BLaER1 (cell line): ENCODE results near the gene GNB3.
A peak's percentile ranks its signal among the peaks of the same experiment; 100 is the strongest.

Experiments
- H3K27ac ChIP-seq: shearing (Covaris generic); formaldehyde crosslinking; 2 replicates; pipeline ENCODE4 v1.8.1; 2022
- H3K27me3 ChIP-seq: shearing (Covaris generic); formaldehyde crosslinking; 2 replicates; pipeline ENCODE4 v1.8.1; 2022
- H3K36me3 ChIP-seq: shearing (Covaris generic); formaldehyde crosslinking; 2 replicates; pipeline ENCODE4 v1.8.1; 2022
- H3K4me1 ChIP-seq: shearing (Covaris generic); formaldehyde crosslinking; 2 replicates; pipeline ENCODE4 v1.8.1; 2022
- H3K4me2 ChIP-seq: shearing (Covaris generic); formaldehyde crosslinking; 2 replicates; pipeline ENCODE4 v1.8.1; 2022
- H3K4me3 ChIP-seq: shearing (Covaris generic); formaldehyde crosslinking; 2 replicates; pipeline ENCODE4 v1.8.1; 2022
- H3K9ac ChIP-seq: shearing (Covaris generic); formaldehyde crosslinking; 2 replicates; pipeline ENCODE4 v1.8.1; 2022
- H3K9me3 ChIP-seq: shearing (Covaris generic); formaldehyde crosslinking; 2 replicates; pipeline ENCODE4 v1.8.1; 2022
- H4K20me1 ChIP-seq: shearing (Covaris generic); formaldehyde crosslinking; 2 replicates; pipeline ENCODE4 v1.8.1; 2022
- Cebpa-rat ChIP-seq: shearing (Covaris generic); IDR thresholded peaks from 2 replicates; pipeline ENCODE4 v1.8.1; 2022

Gene GNB3

DNA sequence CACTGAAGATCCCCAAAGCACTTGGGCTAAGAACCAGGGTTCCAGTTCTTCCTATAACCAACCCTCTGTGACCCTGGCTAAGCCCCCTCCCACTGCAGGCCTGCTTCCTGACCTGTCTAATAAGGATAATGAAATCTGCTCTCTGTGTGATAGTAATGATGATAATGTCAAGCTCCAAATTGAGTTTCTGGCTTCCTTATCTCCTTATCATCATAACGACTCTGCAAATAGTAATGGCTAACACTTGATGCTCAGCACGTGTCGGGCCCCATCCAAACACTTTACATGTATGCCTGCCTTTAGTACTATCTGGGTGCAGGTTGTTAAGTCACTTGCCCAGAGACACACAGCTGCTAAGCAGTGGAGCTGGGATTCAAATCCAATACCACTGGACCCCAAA is 24.1 kb upstream of the GNB3 start:
- no peak for TF ChIP-seq Cebpa-rat
- peak overlapping the region; percentile 2; the same call in 1 of the 2 replicates for H3K4me2 ChIP-seq
- H3K27me3 ChIP-seq = peaks cover 65% of the 10 kb centered on the region
- no peak overlapping the region for H3K4me3 ChIP-seq
- no peak overlapping the region for H3K27ac ChIP-seq
- H4K20me1 ChIP-seq = no peaks in the 10 kb centered on the region; the same call in 1 of the 2 replicates
- no peaks in the 10 kb centered on the region for H3K9me3 ChIP-seq
- H3K36me3 ChIP-seq = no peaks in the 10 kb centered on the region
- H3K4me1 ChIP-seq = peaks cover 24% of the 10 kb centered on the region
- H3K9ac ChIP-seq = no peak overlapping the region

DNA sequence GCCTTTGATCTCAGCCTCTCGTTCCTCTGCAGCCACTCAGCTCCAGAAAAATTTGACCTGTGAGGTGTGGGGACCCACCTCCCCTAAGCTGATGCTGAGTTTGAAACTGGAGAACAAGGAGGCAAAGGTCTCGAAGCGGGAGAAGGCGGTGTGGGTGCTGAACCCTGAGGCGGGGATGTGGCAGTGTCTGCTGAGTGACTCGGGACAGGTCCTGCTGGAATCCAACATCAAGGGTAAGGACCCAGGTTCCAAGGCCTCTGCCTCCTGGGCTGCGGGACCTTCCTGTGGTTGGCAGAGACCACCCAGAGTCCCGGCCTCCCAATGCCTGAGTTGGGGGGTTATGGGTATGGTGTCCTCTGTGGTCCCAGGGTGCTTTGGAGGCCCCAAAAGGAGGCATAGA is 23.6 kb upstream of the GNB3 start:
- no peak overlapping the region for H3K4me2 ChIP-seq

DNA sequence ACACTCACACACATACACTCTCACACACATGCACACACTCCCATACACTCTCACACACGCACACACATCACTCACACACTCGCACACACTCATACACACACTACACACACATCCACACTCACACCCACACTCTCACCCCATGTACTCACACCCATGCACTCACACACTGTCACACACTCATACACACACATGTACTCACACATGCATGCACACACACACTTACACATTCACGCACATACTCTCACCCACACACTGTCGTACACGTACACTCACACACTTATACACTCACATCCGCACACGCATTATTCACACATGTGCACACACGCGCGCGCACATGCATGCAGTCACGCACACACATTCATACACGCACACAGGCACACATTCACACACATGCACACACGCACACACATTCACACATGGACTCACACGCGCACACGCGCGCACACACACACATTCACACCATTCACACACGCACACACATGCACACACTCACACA is 23.0 kb upstream of the GNB3 start:
- H3K4me1 ChIP-seq = peaks cover 22% of the 10 kb centered on the region
- no peak overlapping the region for H3K9ac ChIP-seq
- no peak overlapping the region for H3K27ac ChIP-seq
- no peaks in the 10 kb centered on the region for H3K9me3 ChIP-seq
- no peak for TF ChIP-seq Cebpa-rat
- peaks cover 6% of the 10 kb centered on the region; the same call in 1 of the 2 replicates for H4K20me1 ChIP-seq
- H3K27me3 ChIP-seq = peaks cover 72% of the 10 kb centered on the region
- H3K36me3 ChIP-seq = no peaks in the 10 kb centered on the region
- H3K4me2 ChIP-seq = no peak overlapping the region
- no peak overlapping the region for H3K4me3 ChIP-seq

More for the DNA sequence above, 23.6 kb upstream of the GNB3 start:
- TF ChIP-seq Cebpa-rat = no peak
- Histone ChIP-seq H3K36me3 (no peaks in the 10 kb centered on the region), H3K9ac (no peak overlapping the region), H4K20me1 (peaks cover 3% of the 10 kb centered on the region; the same call in 1 of the 2 replicates), H3K4me1 (peaks cover 28% of the 10 kb centered on the region), H3K4me3 (no peak overlapping the region), H3K27ac (no peak overlapping the region), H3K9me3 (no peaks in the 10 kb centered on the region), H3K27me3 (peaks cover 66% of the 10 kb centered on the region)

- H3K4me2 ChIP-seq = no peak overlapping the region
- no peak for TF ChIP-seq Cebpa-rat
- H3K4me3 ChIP-seq = no peak overlapping the region
- no peaks in the 10 kb centered on the region for H3K9me3 ChIP-seq
- no peaks in the 10 kb centered on the region for H3K36me3 ChIP-seq
- H3K27me3 ChIP-seq = peaks cover 77% of the 10 kb centered on the region
- H3K9ac ChIP-seq = no peak overlapping the region
- peaks cover 11% of the 10 kb centered on the region; the same call in 1 of the 2 replicates for H4K20me1 ChIP-seq
- peaks cover 20% of the 10 kb centered on the region for H3K4me1 ChIP-seq
- H3K27ac ChIP-seq = no peak overlapping the region
Measured at GRCh38 chr12:6818222-6818621, 22.5 kb upstream of the GNB3 start.

GRCh38 chr12:6818645-6819044 is 22.1 kb upstream of the GNB3 start:
- Histone ChIP-seq H3K36me3 (no peaks in the 10 kb centered on the region), H3K27me3 (peaks cover 78% of the 10 kb centered on the region), H3K27ac (no peak overlapping the region), H3K4me1 (peaks cover 20% of the 10 kb centered on the region), H4K20me1 (peaks cover 15% of the 10 kb centered on the region; the same call in 1 of the 2 replicates), H3K9ac (no peak overlapping the region), H3K4me3 (no peak overlapping the region), H3K9me3 (no peaks in the 10 kb centered on the region), H3K4me2 (no peak overlapping the region)
- no peak for TF ChIP-seq Cebpa-rat

DNA sequence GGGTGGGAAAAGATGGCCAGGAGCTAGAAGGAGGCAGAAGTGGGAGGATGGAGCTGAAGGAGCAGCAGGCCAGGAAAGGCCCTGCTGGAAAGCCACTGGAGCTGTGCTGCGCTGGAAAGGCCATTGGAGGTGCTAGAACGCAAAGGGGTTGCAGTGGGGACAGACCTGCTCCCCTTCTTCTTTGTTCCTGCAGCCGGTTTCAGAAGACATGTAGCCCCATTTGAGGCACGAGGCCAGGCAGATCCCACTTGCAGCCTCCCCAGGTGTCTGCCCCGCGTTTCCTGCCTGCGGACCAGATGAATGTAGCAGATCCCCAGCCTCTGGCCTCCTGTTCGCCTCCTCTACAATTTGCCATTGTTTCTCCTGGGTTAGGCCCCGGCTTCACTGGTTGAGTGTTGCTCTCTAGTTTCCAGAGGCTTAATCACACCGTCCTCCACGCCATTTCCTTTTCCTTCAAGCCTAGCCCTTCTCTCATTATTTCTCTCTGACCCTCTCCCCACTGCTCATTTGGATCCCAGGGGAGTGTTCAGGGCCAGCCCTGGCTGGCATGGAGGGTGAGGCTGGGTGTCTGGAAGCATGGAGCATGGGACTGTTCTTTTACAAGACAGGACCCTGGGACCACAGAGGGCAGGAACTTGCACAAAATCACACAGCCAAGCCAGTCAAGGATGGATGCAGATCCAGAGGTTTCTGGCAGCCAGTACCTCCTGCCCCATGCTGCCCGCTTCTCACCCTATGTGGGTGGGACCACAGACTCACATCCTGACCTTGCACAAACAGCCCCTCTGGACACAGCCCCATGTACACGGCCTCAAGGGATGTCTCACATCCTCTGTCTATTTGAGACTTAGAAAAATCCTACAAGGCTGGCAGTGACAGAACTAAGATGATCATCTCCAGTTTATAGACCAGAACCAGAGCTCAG is 21.4 kb upstream of the GNB3 start:
- Histone ChIP-seq H3K36me3 (no peaks in the 10 kb centered on the region), H3K4me1 (peaks cover 17% of the 10 kb centered on the region), H3K4me3 (no peak overlapping the region), H3K9me3 (no peaks in the 10 kb centered on the region), H3K4me2 (no peak overlapping the region), H4K20me1 (peaks cover 15% of the 10 kb centered on the region; the same call in 1 of the 2 replicates), H3K9ac (no peak overlapping the region), H3K27ac (no peak overlapping the region), H3K27me3 (peaks cover 78% of the 10 kb centered on the region)
- TF ChIP-seq Cebpa-rat = no peak

GRCh38 chr12:6820166-6820565 is 20.6 kb upstream of the GNB3 start:
- Histone ChIP-seq H3K36me3 (no peaks in the 10 kb centered on the region), H3K9ac (no peak overlapping the region), H3K4me1 (peaks cover 11% of the 10 kb centered on the region; the same call in 1 of the 2 replicates), H3K4me2 (no peak overlapping the region), H3K4me3 (no peak overlapping the region), H3K27me3 (peaks cover 78% of the 10 kb centered on the region), H3K9me3 (no peaks in the 10 kb centered on the region), H4K20me1 (peaks cover 22% of the 10 kb centered on the region; the same call in 1 of the 2 replicates), H3K27ac (no peak overlapping the region)
- no peak for TF ChIP-seq Cebpa-rat

DNA sequence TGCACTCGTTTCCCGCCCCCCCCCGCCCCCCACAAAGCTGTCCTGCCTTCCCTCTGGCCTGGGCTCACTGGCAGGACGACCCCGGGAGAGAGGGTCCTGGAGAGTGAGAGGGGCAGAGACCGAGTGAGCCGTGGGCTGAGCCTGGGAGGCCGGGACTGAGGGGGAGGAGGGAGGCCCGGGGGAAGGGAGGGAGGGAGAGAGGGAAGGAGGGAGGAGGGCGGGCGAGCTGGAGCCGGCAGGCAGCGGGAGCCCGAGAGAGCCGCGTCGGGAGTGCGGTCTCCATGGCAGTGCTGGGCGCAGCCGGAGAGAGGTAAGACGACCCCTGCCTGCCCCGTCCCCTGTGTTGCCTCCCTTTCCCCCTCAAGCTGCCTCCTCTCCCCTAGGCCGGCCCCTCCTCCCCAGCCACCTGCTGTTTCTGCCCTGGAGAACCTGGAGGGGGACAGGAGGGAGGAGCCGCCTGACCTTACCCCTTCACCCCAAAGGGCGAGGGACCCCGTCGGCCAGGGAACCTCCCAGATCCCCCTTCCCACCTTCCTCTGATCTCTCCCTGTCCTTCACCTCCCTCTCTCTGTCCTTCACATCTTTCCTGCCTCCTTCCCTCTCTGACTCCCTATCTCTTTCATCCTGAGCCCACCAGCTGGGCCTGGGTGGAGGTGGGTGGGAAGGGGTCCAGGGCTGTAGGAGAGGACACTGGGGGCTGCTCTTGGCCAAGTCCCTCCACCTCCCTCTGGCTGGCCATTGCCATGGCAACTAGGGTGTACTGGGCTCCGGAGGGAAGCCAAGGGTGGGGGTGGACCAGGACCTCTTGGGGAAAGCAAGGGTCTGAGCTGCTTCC is 18.9 kb upstream of the GNB3 start, which contains the start of gene GPR162:
GPR162 (plus strand) TSS at position 231 of the 835 bp plus-strand sequence. CDS start 2,078 bp downstream, outside the sequence.
- Histone ChIP-seq H3K27ac (no peak within 1 kb of the TSS), H3K9ac (no peak within 1 kb of the TSS), H3K9me3 (no peaks in the 10 kb centered on the region), H3K36me3 (no peaks in the 10 kb centered on the region), H4K20me1 (peaks cover 39% of the 10 kb centered on the region), H3K4me2 (peak within 1 kb of the TSS; percentile 43; the same call in 1 of the 2 replicates), H3K4me1 (peaks cover 14% of the 10 kb centered on the region), H3K4me3 (peak within 1 kb of the TSS; percentile 18; the same call in 1 of the 2 replicates), H3K27me3 (peaks cover 87% of the 10 kb centered on the region)
- no peak for TF ChIP-seq Cebpa-rat

GRCh38 chr12:6822426-6823135 is 18.1 kb upstream of the GNB3 start:
- peaks cover 46% of the 10 kb centered on the region for H4K20me1 ChIP-seq
- H3K4me3 ChIP-seq = peak overlapping the region; percentile 18; the same call in 1 of the 2 replicates
- no peaks in the 10 kb centered on the region for H3K36me3 ChIP-seq
- no peak overlapping the region for H3K4me2 ChIP-seq
- no peaks in the 10 kb centered on the region for H3K9me3 ChIP-seq
- H3K4me1 ChIP-seq = peaks cover 22% of the 10 kb centered on the region
- no peak overlapping the region for H3K9ac ChIP-seq
- no peak overlapping the region for H3K27ac ChIP-seq
- peaks cover 95% of the 10 kb centered on the region for H3K27me3 ChIP-seq
- TF ChIP-seq Cebpa-rat = no peak
